HepG2 (cell line): ENCODE results near the gene NPB. TPM values are rescaled to one million over a fixed set of nuclear protein-coding genes. Genes with fewer than 3 reads are reported as not detected.
A peak's percentile ranks its signal among the peaks of the same experiment; 100 is the strongest.

Source experiments
- ATAC-seq: fragments of 200-7000 bp; cut with Tn5 transposase; 3 replicates; pipeline ENCODE4 v1.9.1; 2020; ENCODE audit warnings: mild to moderate bottlenecking, moderate library complexity
- BruUV-seq: library from RNA; stranded (reverse); fragments of 400-500 nt; replicated peaks from 2 replicates; lab custom pipeline; 2021; lab: Mats Ljungman, UMichigan
- CTCF ChIA-PET: fragments of 300-600 bp; formaldehyde crosslinking; extraction: SDS; loops from one replicate; lab custom pipeline; 2021; ENCODE audit warnings: low total read pairs, inconsistent platforms, low intra/inter-chr PET ratio; lab: Yijun Ruan, JAX
- POLR2A ChIA-PET: fragments of 350-600 bp; sonication (Branson Sonifier 250); formaldehyde crosslinking; loops from one replicate; lab custom pipeline; 2020; ENCODE audit warnings: antibody characterized with exemption, inconsistent platforms; lab: Yijun Ruan, JAX
- DNase-seq: peaks from one replicate; pipeline ENCODE4 v3.0.0-alpha.2; 2015; ENCODE audit warnings: low spot score
- FAIRE-seq: peaks from 3 replicates; lab custom pipeline; 2011; peaks lifted over from hg19 to GRCh38; lab: Jason Lieb, UNC
- H2AFZ ChIP-seq: one replicate; pipeline ENCODE4 v1.6.1; 2011; ENCODE audit warnings: low read length, inconsistent platforms
- H3K27ac ChIP-seq: fragments of 300-600 bp; 3 replicates; pipeline ENCODE4 v1.8.0; 2011; ENCODE audit warnings: mixed run types, mild to moderate bottlenecking, mixed read lengths, low read length, inconsistent platforms; ENCODE audit not compliant: insufficient read depth; ENCODE audit errors: extremely low read length
- H3K27me3 ChIP-seq, 2 experiments: fragments of 200-600 bp in 1 of 2; 2 replicates in 1 of 2; 3 replicates in 1 of 2; pipeline versions ENCODE4 v1.6.0 to v1.8.0; 2011; ENCODE audit warnings: low read length in 2 of 2, mild to moderate bottlenecking in 2 of 2, moderate library complexity in 2 of 2, inconsistent platforms in 1 of 2; ENCODE audit not compliant: insufficient read depth in 2 of 2, control insufficient read depth in 1 of 2
- H3K36me3 ChIP-seq, 2 experiments: fragments of 200-600 bp in 1 of 2; replicated peaks in 1 of 2; 2 replicates in 1 of 2; 3 replicates in 1 of 2; pipeline versions ENCODE4 v1.5.1 to v1.8.0; 2011; ENCODE audit warnings: low read length in 2 of 2, inconsistent platforms in 1 of 2; ENCODE audit not compliant: insufficient read depth in 2 of 2, control insufficient read depth in 1 of 2
- H3K4me1 ChIP-seq: 2 replicates; pipeline ENCODE4 v1.5.1; 2012; ENCODE audit warnings: low read length, inconsistent platforms; ENCODE audit not compliant: insufficient read depth
- H3K4me2 ChIP-seq: 2 replicates; pipeline ENCODE4 v1.6.0; 2011; ENCODE audit warnings: low read depth, low read length, inconsistent platforms
- H3K4me3 ChIP-seq, 3 experiments: fragments of 200-600 bp in 1 of 3; sonication (generic), shearing (Covaris generic) in 1 of 3; replicated peaks in 1 of 3; 2 replicates each; pipeline ENCODE4 v1.5.1; 2011 to 2016; ENCODE audit warnings: low read length in 3 of 3, inconsistent platforms in 2 of 3, low read depth in 2 of 3, mild to moderate bottlenecking in 2 of 3, control low read depth in 1 of 3, mixed read lengths in 1 of 3; ENCODE audit not compliant: insufficient read depth in 1 of 3
- H3K79me2 ChIP-seq: one replicate; pipeline ENCODE4 v1.6.1; 2011; ENCODE audit warnings: low read length, inconsistent platforms; ENCODE audit not compliant: insufficient read depth
- H3K9ac ChIP-seq: 2 replicates; pipeline ENCODE4 v1.6.0; 2011; ENCODE audit warnings: mild to moderate bottlenecking, low read depth, low read length, inconsistent platforms; ENCODE audit not compliant: insufficient read depth
- H3K9me3 ChIP-seq: 2 replicates; pipeline ENCODE4 v1.5.1; 2012; ENCODE audit warnings: mild to moderate bottlenecking, low read length
- H4K20me1 ChIP-seq: 2 replicates; pipeline ENCODE4 v1.6.0; 2011; ENCODE audit warnings: inconsistent platforms, mild to moderate bottlenecking, low read length, moderate library complexity; ENCODE audit not compliant: insufficient read depth
- EED ChIP-seq: sonication (generic); formaldehyde crosslinking; IDR thresholded peaks from 2 replicates; pipeline ENCODE4 v1.5.0; 2020; ENCODE audit warnings: mild to moderate bottlenecking, missing genetic modification reagents
- ETV6 ChIP-seq: sonication (generic); formaldehyde crosslinking; conservative IDR thresholded peaks from 2 replicates; pipeline ENCODE4 v1.4.0; 2020; ENCODE audit warnings: missing genetic modification reagents
- GLI4 ChIP-seq: sonication (generic); formaldehyde crosslinking; IDR thresholded peaks from 2 replicates; pipeline ENCODE4 v1.5.1; 2020; ENCODE audit warnings: missing genetic modification reagents, mild to moderate bottlenecking, moderate library complexity, borderline replicate concordance
- GTF3A ChIP-seq: sonication (generic); formaldehyde crosslinking; conservative IDR thresholded peaks from 2 replicates; pipeline ENCODE4 v1.4.0; 2020; ENCODE audit warnings: mild to moderate bottlenecking, missing genetic modification reagents
- HMG20A ChIP-seq: IDR thresholded peaks from 2 replicates; pipeline ENCODE4 v1.6.1; 2016; ENCODE audit warnings: borderline replicate concordance
- JARID2 ChIP-seq: sonication (generic); formaldehyde crosslinking; IDR thresholded peaks from 2 replicates; pipeline ENCODE4 v1.8.1; 2023; ENCODE audit warnings: missing genetic modification reagents, inconsistent platforms; ENCODE audit not compliant: insufficient replicate concordance
- MAZ ChIP-seq, 2 experiments: sonication (generic) in 1 of 2; formaldehyde crosslinking in 1 of 2; IDR thresholded peaks; 2 replicates each; pipeline versions ENCODE4 v1.5.0 to v1.6.1; 2012 to 2020; ENCODE audit warnings: low read depth in 2 of 2, mild to moderate bottlenecking in 2 of 2, borderline replicate concordance in 1 of 2, improper control_type of control experiment in 1 of 2, low read length in 1 of 2, missing genetic modification reagents in 1 of 2, moderate library complexity in 1 of 2
- NFAT5 ChIP-seq: sonication (generic); formaldehyde crosslinking; IDR thresholded peaks from 2 replicates; pipeline ENCODE4 v1.4.0; 2020; ENCODE audit warnings: missing genetic modification reagents
- TBP ChIP-seq: sonication (generic); formaldehyde crosslinking; IDR thresholded peaks from 2 replicates; pipeline ENCODE4 v1.5.0; 2020; ENCODE audit warnings: missing genetic modification reagents
- ZBTB2 ChIP-seq: sonication (generic); formaldehyde crosslinking; IDR thresholded peaks from 2 replicates; pipeline ENCODE4 v1.8.0; 2022; ENCODE audit warnings: low read depth, missing genetic modification reagents
- ZNF101 ChIP-seq: sonication (generic); formaldehyde crosslinking; IDR thresholded peaks from 2 replicates; pipeline ENCODE4 v1.4.0; 2020; ENCODE audit warnings: mild to moderate bottlenecking, low read depth, missing genetic modification reagents, borderline replicate concordance
- ZNF441 ChIP-seq: sonication (generic); formaldehyde crosslinking; IDR thresholded peaks from 2 replicates; pipeline ENCODE4 v1.7.0; 2021; ENCODE audit warnings: missing genetic modification reagents, borderline replicate concordance
- ZNF451 ChIP-seq: sonication (generic); formaldehyde crosslinking; IDR thresholded peaks from 2 replicates; pipeline ENCODE4 v1.5.0; 2020; ENCODE audit warnings: mild to moderate bottlenecking, missing genetic modification reagents
- ZNF550 ChIP-seq: sonication (generic); formaldehyde crosslinking; IDR thresholded peaks from 2 replicates; pipeline ENCODE4 v1.4.0; 2020; ENCODE audit warnings: mild to moderate bottlenecking, missing genetic modification reagents, borderline replicate concordance
- ZNF746 ChIP-seq: sonication (generic); formaldehyde crosslinking; IDR thresholded peaks from 2 replicates; pipeline ENCODE4 v1.8.0; 2022; ENCODE audit warnings: mild to moderate bottlenecking, missing genetic modification reagents
- WGBS: methylation state at CpG from one replicate; pipeline ENCODE4 v1.1.6; 2017; ENCODE audit warnings: low lambda C conversion rate; 5-methylcytosine and 5-hydroxymethylcytosine counted together
- in situ Hi-C: cut with HindIII; loops from 2 replicates; pipeline ENCODE4 v1.10.0; 2017; ENCODE audit warnings: low pct_unique_long_range_greater_than_20kb; ENCODE audit not compliant: extremely low pct_ligation_motif_present
- intact Hi-C: fragments of 100-400 bp; cut with micrococcal nuclease; formaldehyde crosslinking; loops from one replicate; pipeline ENCODE4 v1.10.0; 2022; ENCODE audit not compliant: unreplicated experiment
- polyA plus RNA-seq, 8 experiments: library from polyadenylated mRNA; depleted of rRNA in 3 of 8; stranded (reverse) in 7 of 8; unstranded in 1 of 8; fragments of >200 nt; fragmentation: Illumina TruSeq in 4 of 8; extraction: Trizol in 4 of 8; gene quantifications; 2 replicates each; pipeline versions ENCODE4 v1.2.1 to v1.2.3, GENCODE V29; 2011 to 2016; ENCODE audit warnings: low read depth in 4 of 8, missing spikeins in 1 of 8, mixed read lengths in 1 of 8; ENCODE audit not compliant: insufficient read depth in 1 of 8
- total RNA-seq, 5 experiments: library from RNA; depleted of rRNA; stranded (reverse); fragments of >200 nt; fragmentation: Illumina TruSeq; extraction: Trizol; gene quantifications; 2 replicates each; pipeline ENCODE4 v1.2.3, GENCODE V29; 2016; ENCODE audit warnings: low read depth in 1 of 5

The NPB gene
- total and polyA plus RNA-seq, 2 of the 13 experiments (the other 11 are each of a cell fraction or from before 2014, with no cell fraction given) = 0.11 to 0.93 TPM

DNA sequence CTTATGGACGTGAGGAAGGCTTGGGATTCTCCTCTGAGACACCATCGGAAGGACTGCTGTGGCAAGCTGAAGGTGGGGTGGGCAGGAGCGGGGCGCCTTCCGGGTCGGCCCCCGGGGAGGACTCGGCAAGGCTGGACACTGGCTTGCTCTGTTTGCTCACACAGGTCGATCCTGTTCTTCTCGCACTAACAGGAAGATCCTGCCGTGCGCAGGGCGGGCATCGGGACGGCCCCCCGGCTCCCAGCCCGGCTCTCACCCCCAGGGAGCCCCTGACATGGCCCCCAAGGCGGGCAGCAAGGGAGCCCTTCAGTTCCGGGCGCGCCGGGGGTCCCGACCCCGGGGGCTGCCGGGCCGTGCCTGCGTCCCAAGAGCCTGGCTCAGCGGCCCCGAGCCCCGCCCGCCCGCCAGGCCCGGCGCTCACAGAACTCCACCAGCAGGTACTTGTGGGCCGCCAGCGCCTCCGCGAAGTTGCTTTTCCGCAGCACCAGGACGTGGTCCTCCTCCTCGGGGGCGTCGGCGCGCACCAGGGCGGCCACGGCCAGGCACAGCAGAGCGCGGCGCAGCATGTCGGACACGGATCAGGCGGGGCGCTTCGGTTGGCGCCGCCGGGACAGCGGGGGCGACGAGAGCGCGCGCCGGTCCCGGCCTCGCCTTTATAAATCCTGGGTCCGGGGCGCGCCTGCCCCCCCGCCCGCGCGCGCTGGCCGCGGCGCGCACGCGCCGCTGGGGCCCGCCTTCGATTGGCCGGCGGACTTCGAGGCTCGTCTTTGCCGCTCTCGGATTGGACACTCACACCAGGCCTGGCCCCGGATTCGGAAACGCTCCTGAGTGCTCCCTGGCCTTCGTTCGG, 41.9 kb upstream of the NPB start, which contains the start of gene P4HB:
Gene P4HB (minus strand): TSS at position 630 of the 850 bp plus-strand sequence. CDS start 64 bp downstream, at position 566.
- peaks cover 81% of the 10 kb centered on the region for H3K79me2 ChIP-seq
- H3K4me3 ChIP-seq = peak within 1 kb of the TSS; percentile 83 to 98 (median 90)
- ATAC-seq (peak; percentile 11; the same call in 2 of the 3 replicates), DNase-seq (no peak), FAIRE-seq (no peak)
- peak within 1 kb of the TSS; percentile 97 for H3K9ac ChIP-seq
- peaks cover 22 to 51% of the 10 kb centered on the region in 2 experiments for H3K36me3 ChIP-seq
- intact Hi-C loops = loop anchor here (5.0 kb wide), 1 partner anchor 38 kb away; no protein-coding TSS in a partner anchor
- under 1% methylated on average over 38 of the region's 95 CpGs for WGBS
- H3K4me2 ChIP-seq = peak within 1 kb of the TSS; percentile 99
- H3K4me1 ChIP-seq = peaks cover 77% of the 10 kb centered on the region
- peaks cover 35% of the 10 kb centered on the region for H4K20me1 ChIP-seq
- no peak within 1 kb of the TSS for H2AFZ ChIP-seq
- H3K27me3 ChIP-seq = no peaks in the 10 kb centered on the region; a peak in 1 of 5 replicates
- in situ Hi-C loops = no loop called here
- POLR2A ChIA-PET = interaction anchor here (0.7 to 3.7 kb wide), 49 partner anchors 9 to 246 kb away, joined by 3 to 40 read pairs (median 5); partner anchors contain the start of genes ARHGDIA, ARL16, CENPX and DCXR
- CTCF ChIA-PET = interaction anchor here (0.6 to 1.2 kb wide), 2 partner anchors 35 to 127 kb away, joined by 3 read pairs; no protein-coding TSS in a partner anchor
- H3K9me3 ChIP-seq = no peaks in the 10 kb centered on the region
- no TSS peak for BruUV-seq
- peak within 1 kb of the TSS; percentile 94 for H3K27ac ChIP-seq
- TF ChIP-seq ZNF101 (CRISPR knock-in tag) = no peak
- 0 out of 2 replicates have a peak, but pooled peaks have one; percentile 26 for TF ChIP-seq EED (CRISPR knock-in tag)
- TF ChIP-seq TBP = 0 out of 2 replicates have a peak, but pooled peaks have one; percentile 71
- peak; percentile 74; the same call in 1 of the 2 replicates for TF ChIP-seq ZNF441 (CRISPR knock-in tag)
- 0 out of 2 replicates have a peak, but pooled peaks have one; percentile 57 for TF ChIP-seq ZNF451 (CRISPR knock-in tag)
- TF ChIP-seq MAZ (IDR thresholded peaks at IDR 0.05; ENCODE audit: borderline replicate concordance, low read depth, low read length) = no peak; the same call in none of the 2 replicates
- peak; percentile 41 for TF ChIP-seq MAZ (CRISPR knock-in tag; IDR thresholded peaks at IDR 0.05; ENCODE audit: low read depth)
- peak; percentile 92; the same call in 1 of the 2 replicates for TF ChIP-seq NFAT5 (CRISPR knock-in tag)
- no peak for TF ChIP-seq GTF3A (CRISPR knock-in tag)
- peak; percentile 73; the same call in 1 of the 2 replicates for TF ChIP-seq GLI4 (CRISPR knock-in tag)
- TF ChIP-seq ZNF550 (CRISPR knock-in tag) = peak; percentile 89; the same call in 1 of the 2 replicates
- TF ChIP-seq JARID2 = no peak
- TF ChIP-seq ZBTB2 (CRISPR knock-in tag) = peak; percentile 89
- TF ChIP-seq HMG20A (CRISPR knock-in tag) = no peak
- TF ChIP-seq ZNF746 (CRISPR knock-in tag) = 0 out of 2 replicates have a peak, but pooled peaks have one; percentile 19
- peak; percentile 81; the same call in 1 of the 2 replicates for TF ChIP-seq ETV6 (CRISPR knock-in tag)
